Lower leg skin (tissue), 4 donors: ENCODE data around the gene CA9. TPM values are rescaled to one million over a fixed set of nuclear protein-coding genes. Genes with fewer than 3 reads are reported as not detected.
A peak's percentile ranks its signal among the peaks of the same experiment; 100 is the strongest.

Experiments
- DNase-seq, 2 donors: peaks; one replicate each; pipeline ENCODE4 v3.0.0-alpha.2; 2019; ENCODE audit warnings: low spot score in 2 of 2
- H3K4me3 ChIP-seq: fragments of 200-600 bp; sonication (generic); 2 replicates; pipeline ENCODE4 v1.5.1; 2017; ENCODE audit warnings: mild to moderate bottlenecking, low read depth; ENCODE audit not compliant: poor library complexity, severe bottlenecking
- POLR2A ChIP-seq, 2 donors: fragments of 450-650 bp; IDR thresholded peaks; one replicate each; pipeline ENCODE4 v1.6.1; 2016 to 2017; ENCODE audit warnings: antibody characterized with exemption in 2 of 2, mild to moderate bottlenecking in 1 of 2, moderate library complexity in 1 of 2
- WGBS, 2 donors: methylation state at CpG; one replicate each; pipeline ENCODE4 v1.1.5; 2018; 5-methylcytosine and 5-hydroxymethylcytosine counted together
- intact Hi-C: fragments of 100-400 bp; cut with DNase I; formaldehyde crosslinking; loops from one replicate; pipeline ENCODE4 v1.15.0; 2023; ENCODE audit warnings: low total_unique reads
- total RNA-seq, 4 donors: library from RNA; depleted of rRNA; stranded (reverse); fragments of >200 nt; gene quantifications; one replicate each; pipeline ENCODE4 v1.1.0, GENCODE V29; 2016
- TF ChIP-seq, protein P1 (sequence below), 3 donors: fragments of 450-650 bp; IDR thresholded peaks; one replicate each; pipeline ENCODE4 v1.5.1; 2016; ENCODE audit warnings: antibody characterized with exemption in 3 of 3, mild to moderate bottlenecking in 3 of 3, moderate library complexity in 2 of 3

The CA9 gene
- total RNA-seq, 4 donors from 2014 or later, result 0.25 to 22.2 (median 4.2) TPM

DNA sequence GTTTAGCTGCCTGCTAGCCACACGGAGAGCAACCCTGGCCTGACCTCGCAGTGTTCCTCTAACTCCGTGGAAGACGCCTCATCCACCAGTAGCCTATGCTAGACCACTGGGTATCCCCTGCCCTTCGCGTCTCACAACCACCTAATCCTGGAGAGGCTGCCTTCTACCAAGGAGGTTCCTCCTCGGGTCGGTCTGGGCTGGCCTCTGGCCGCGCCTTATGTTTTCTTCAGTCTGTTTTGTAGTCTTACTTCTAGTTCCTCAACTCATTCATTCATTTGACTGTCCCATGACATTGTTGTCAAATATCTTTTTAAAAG, 17.6 kb downstream of the CA9 start:
- no peak for DNase-seq
- TF ChIP-seq, protein P1, sequence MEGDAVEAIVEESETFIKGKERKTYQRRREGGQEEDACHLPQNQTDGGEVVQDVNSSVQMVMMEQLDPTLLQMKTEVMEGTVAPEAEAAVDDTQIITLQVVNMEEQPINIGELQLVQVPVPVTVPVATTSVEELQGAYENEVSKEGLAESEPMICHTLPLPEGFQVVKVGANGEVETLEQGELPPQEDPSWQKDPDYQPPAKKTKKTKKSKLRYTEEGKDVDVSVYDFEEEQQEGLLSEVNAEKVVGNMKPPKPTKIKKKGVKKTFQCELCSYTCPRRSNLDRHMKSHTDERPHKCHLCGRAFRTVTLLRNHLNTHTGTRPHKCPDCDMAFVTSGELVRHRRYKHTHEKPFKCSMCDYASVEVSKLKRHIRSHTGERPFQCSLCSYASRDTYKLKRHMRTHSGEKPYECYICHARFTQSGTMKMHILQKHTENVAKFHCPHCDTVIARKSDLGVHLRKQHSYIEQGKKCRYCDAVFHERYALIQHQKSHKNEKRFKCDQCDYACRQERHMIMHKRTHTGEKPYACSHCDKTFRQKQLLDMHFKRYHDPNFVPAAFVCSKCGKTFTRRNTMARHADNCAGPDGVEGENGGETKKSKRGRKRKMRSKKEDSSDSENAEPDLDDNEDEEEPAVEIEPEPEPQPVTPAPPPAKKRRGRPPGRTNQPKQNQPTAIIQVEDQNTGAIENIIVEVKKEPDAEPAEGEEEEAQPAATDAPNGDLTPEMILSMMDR (IDR thresholded peaks at IDR 0.05), result no peak
- TF ChIP-seq POLR2A (IDR thresholded peaks at IDR 0.05), result no peak
- WGBS, 2 donors, result 22 to 33% methylated on average over 10 of the region's 10 CpGs
- intact Hi-C loops, result no loop called here
- H3K4me3 ChIP-seq, result no peak overlapping the region

DNA sequence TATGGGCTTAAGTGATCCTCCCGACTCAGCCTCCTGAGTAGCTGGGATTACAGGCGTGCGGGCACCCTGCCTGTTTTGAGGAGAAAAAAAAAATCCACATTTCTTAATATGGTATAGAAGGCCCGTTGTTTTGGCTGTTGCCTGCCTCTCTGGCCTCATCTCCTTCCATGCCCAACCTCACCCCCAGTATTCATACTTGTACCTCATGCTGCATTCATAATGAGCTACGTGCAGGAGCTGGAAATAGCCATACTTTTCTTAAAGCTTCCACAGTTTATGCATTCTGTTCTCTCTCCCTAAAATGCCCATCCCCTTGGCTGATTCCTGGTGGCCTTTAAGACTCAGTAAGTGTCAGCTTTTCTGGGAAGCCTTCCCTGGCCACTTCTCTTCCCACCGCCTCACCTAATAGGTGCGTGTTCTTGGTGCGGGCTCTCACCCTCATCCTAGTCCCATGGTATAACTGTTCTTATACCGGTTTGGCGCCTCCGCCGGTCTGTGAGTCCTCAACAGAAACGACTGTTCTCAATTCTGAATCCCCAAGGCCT, 18.1 kb downstream of the CA9 start:
- TF ChIP-seq, protein P1 (IDR thresholded peaks at IDR 0.05), result no peak
- TF ChIP-seq POLR2A (IDR thresholded peaks at IDR 0.05), result no peak
- DNase-seq, result no peak
- 75 to 76% methylated on average over 13 of the region's 13 CpGs for WGBS, 2 donors
- H3K4me3 ChIP-seq, result no peak overlapping the region
- intact Hi-C loops, result no loop called here

DNA sequence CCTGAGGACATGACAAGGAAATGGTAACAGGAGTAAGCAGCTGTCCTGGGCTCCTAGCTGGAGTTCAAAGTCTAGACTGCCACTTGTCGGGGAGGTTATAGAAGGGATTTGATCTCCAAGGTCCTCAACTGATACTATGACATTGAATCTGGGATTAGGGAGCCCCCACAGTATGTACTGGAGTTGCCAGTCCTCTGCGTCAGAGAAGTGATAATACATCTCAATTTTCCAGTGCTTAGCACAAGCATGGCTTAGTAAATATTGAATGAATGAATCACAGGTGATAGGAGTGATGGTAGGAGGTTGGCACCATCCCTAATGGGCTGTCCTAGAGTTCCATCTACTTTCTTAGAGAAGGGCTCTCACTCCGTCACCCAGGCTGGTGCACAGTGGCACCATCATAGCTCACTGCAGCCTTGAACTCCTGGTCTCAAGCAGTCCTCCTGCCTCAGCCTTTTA, 22.2 kb downstream of the CA9 start:
- intact Hi-C loops, result no loop called here
- no peak for TF ChIP-seq POLR2A (IDR thresholded peaks at IDR 0.05)
- TF ChIP-seq, protein P1 (IDR thresholded peaks at IDR 0.05), result no peak
- WGBS, 2 donors, result 97 to 100% methylated on average over 3 of the region's 3 CpGs
- DNase-seq, result no peak
- H3K4me3 ChIP-seq, result no peak overlapping the region

DNA sequence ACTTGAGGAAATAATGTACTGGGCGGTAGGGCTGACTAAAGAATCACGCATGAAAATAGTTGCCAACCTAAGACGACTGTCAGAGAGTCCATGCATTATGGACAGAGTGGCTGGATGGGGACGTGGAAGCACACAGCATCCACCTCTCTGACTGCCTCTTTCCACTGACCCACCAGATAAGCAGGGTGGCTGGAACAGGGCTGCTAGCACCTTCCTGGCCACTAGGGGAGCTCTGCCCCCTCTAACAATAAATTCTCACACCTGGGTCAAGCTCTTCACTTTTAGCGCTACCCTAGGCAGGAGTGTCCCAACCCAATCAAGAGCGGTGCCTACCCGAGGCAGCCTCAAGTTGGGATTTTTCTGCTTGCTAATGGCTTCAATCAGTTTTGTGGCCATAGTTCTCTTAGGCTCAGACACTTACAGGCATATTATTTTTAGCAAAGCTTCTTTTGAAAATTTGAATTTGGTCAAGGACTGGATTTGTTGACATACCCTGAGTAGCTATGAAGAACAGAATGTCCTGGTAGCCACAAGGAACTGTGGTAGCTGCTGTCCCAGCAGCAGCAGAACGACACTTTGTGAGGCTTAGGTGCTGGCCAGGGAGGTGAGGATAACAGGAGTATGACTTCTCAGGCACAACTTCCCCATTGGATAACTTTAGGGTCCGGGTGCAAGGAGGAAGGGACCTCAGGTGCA, 22.9 kb downstream of the CA9 start:
- 39 to 43% methylated on average over 9 of the region's 9 CpGs for WGBS, 2 donors
- intact Hi-C loops, result no loop called here
- no peak for TF ChIP-seq POLR2A (IDR thresholded peaks at IDR 0.05)
- TF ChIP-seq, protein P1 (IDR thresholded peaks at IDR 0.05), result peak in 1 of 3 donors; percentile 54
- H3K4me3 ChIP-seq, result no peak overlapping the region
- DNase-seq, result no peak

DNA sequence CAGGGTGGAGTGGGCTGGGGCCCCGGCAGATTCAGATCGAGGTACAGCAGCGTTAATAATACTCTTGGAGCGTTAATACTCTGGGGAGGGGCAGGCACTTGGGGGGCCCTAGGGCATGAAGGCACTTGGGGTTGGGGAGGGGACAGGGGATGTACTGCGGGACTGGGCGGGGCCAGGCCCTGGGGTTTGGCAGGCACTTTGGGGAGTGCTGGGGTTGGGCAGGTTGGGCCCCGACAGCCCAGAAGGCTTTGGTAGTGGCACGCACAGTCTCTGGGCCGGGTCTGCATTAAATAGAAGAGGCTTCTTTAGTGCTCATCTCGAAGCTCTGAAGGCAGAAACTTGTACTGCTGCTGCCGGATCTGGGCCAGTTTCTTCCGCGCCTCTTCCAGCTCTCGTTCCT, 23.8 kb downstream of the CA9 start:
- TF ChIP-seq, protein P1 (IDR thresholded peaks at IDR 0.05), result no peak
- no peak for TF ChIP-seq POLR2A (IDR thresholded peaks at IDR 0.05)
- WGBS, 2 donors, result 48 to 61% methylated on average over 14 of the region's 14 CpGs
- intact Hi-C loops, result no loop called here

DNA sequence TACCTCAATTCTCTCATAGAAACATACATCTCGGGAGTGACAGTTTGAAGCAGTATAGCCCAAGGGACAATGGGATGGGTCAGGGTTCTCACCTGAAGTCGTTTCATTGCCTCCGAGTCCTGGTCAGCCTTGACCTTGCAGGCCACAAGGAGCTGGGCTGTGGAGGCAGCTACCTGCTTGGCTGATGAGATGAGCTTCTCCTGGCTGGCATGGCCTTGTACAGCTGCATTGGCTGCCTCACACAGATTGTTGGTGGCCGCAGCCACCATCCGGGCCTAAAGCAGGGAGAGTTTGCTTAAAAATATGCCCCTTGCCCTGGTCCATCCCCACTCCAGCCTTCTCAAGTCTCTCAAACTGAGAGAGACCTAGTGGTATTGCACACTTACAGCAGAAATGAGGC, 24.5 kb downstream of the CA9 start:
- no peak overlapping the region for H3K4me3 ChIP-seq
- WGBS, 2 donors, result 83 to 85% methylated on average over 5 of the region's 5 CpGs
- TF ChIP-seq POLR2A (IDR thresholded peaks at IDR 0.05), result no peak
- TF ChIP-seq, protein P1 (IDR thresholded peaks at IDR 0.05), result no peak
- DNase-seq, result no peak
- intact Hi-C loops, result no loop called here

More for the DNA sequence above, 23.8 kb downstream of the CA9 start:
- no peak for DNase-seq
- H3K4me3 ChIP-seq, result no peak overlapping the region
